ENCODE results near the gene ZNF227.
"Not testable (repeated sequence)": the region's sequence is repeated elsewhere in the genome, so short reads cannot be mapped to it uniquely, and the experiment has no call there.

ZNF227 gene

GRCh38 chr19:44253392-44253791 lies 41.1 kb downstream of the ZNF227 start:
- DNase-seq, result not testable (repeated sequence)

- no peak for DNase-seq
Observed at GRCh38 chr19:44254496-44254895, 42.2 kb downstream of the ZNF227 start.

DNA sequence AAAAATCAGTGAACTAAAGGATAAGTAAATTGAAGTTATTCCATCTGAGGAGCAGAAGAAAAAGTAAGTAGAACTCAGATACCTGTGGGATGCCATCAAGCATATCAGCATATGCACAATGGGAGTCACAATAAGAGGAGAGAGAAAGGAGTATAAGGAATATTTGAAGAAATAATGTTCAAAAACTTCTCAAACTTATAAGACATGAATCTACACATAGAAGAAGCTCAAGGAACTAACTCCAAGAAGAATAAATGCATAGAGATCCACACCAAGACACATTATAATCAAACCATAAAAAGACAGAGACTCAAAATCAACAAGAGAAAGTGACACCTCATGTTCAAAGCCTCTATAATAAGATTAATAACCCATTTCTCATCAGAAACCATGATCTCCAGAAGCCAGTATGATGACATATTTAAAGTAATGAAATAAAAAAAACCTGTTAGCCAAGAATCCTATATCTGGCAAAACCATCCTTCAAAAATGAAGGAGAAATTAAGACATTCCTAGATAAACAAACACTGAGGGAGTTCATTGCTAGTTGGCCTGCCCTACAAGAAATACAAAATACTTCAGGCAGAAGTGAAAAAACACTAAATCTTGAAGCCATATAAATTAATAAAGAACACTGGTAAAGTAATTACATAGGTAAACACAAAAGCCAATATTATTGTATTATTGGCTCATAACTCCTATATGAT lies 43.5 kb downstream of the ZNF227 start:
- DNase-seq, result no peak

- DNase-seq, result no peak
Observed at GRCh38 chr19:44258136-44258535, 45.8 kb downstream of the ZNF227 start.

DNA sequence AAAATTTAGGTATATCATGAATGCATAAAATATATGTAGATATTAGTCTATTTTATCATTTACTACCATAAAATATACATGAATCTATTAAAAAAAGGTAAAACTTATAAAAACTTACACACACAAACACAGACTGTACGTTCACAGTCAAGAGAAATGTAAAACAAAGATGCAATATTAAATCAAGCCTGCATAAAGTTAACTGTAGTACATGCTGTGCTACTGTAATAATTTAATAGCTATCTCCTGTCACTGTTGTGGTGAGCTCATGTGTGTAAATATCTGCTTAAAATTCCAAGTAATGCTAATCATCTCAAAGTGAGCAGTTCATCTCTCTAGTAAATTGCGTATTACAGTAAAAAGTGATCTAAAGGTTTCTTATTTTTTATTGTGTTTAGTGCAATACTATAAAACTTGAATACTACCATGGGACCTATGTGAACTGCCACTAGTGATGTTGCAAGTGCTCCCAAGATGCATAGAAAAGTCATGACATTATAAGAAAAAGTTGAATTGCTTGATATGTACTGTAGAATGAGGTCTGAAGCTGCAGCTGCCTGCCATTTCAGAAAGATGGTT lies 46.6 kb downstream of the ZNF227 start:
- no peak for DNase-seq

DNA sequence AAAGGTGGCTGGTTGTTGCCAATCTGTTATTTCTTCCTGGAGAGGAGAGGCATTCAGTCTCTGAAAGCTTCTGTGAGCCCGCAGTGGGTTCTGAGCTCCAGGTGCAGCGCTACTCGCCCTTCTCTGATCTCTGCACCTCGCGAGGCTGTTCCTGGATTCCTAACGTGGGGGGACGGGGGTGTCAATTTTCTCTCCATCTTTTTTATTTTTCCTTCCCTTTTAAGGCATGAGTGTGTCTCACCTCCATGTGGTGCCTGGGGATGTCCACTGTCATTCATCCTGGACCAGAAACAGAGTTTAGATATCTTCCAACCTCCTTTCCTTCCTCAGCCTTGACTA lies 48.0 kb downstream of the ZNF227 start:
- DNase-seq, result peak; percentile 52

DNA sequence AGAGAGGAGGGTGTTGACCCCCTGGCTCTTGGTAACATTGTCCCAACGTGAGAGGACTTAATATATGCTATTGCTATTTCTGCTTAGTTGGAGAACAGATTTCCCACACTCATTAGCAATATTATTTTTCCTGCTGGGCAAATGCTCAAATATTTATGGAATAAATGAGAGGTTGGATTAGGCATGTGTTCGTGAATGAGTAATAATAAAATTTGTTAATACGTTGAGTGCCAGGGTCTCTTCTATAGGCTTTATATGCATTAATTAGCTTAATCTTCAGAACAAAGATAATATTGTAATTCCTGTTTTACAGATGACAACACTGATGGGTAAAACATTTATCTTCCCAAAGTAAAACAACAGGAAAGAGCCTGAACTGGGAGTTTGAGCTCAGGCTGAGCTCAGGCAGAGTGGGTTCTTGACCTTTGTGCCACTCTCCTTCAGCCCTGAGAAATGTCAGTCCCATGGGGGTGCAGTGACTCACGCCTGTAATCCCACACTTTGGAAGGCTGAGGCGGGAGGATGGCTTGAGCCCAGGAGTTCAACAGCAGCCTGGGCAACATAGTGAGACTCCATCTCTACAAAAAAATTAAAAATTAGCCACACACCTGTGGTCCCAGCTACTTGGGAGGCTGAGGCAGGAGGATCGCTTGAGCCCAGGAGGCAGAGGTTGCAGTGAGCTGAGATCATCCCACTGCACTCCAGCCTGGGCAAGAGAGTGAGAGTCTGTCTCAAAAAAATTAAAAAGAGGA lies 48.5 kb downstream of the ZNF227 start:
- DNase-seq, result no peak

- no peak for DNase-seq
Observed at GRCh38 chr19:44277331-44277730, 65.0 kb downstream of the ZNF227 start.

GRCh38 chr19:44278181-44278690 lies 65.9 kb downstream of the ZNF227 start:
- no peak for DNase-seq

- no peak for DNase-seq
Observed at GRCh38 chr19:44280916-44281315, 68.6 kb downstream of the ZNF227 start.

DNA sequence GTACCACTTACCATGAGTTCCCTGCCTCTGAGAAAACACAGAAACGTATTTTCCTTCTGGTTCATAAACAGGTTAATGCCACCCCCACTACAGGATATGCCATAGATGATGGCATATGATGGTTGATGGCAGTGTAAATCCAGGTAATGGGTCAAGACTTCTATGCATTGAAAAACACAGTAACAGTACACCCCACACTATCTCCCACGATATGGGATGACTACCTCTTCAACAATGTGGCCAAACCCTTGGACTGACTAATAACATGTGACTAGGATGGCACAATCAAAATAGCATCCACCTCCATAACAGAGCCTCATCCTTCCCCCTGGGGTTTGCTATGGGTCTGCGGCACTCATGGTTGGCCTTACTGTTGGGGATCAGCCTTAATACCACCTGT lies 70.5 kb downstream of the ZNF227 start:
- no peak for DNase-seq

GRCh38 chr19:44284968-44285367 lies 72.6 kb downstream of the ZNF227 start:
- no peak for DNase-seq
